HepG2 (cell line): Measurements from ENCODE around the gene DHX8. TPM values are rescaled to one million over a fixed set of nuclear protein-coding genes. Genes with fewer than 3 reads are reported as not detected.

Experiments used
- EZH2 ChIP-seq: conservative IDR thresholded peaks from 2 replicates; pipeline ENCODE4 v1.6.1; 2012; ENCODE audit warnings: mild to moderate bottlenecking, low read depth, low read length, moderate library complexity
- NFE2L2 ChIP-seq: fragments of 150-350 bp; IDR thresholded peaks from 2 replicates; pipeline ENCODE4 v1.6.1; 2014; ENCODE audit warnings: low read length
- THYN1 ChIP-seq: sonication (generic); formaldehyde crosslinking; IDR thresholded peaks from 2 replicates; pipeline ENCODE4 v1.8.1; 2023; ENCODE audit warnings: low read depth, mild to moderate bottlenecking, moderate library complexity, missing genetic modification reagents, borderline replicate concordance
- TRIM24 ChIP-seq: sonication (generic); formaldehyde crosslinking; IDR thresholded peaks from 2 replicates; pipeline ENCODE4 v1.8.0; 2022; ENCODE audit warnings: mild to moderate bottlenecking, missing genetic modification reagents
- ZBTB40 ChIP-seq, 2 experiments: fragments of 450-650 bp in 1 of 2; sonication (generic) in 1 of 2; formaldehyde crosslinking in 1 of 2; IDR thresholded peaks; 2 replicates each; pipeline versions ENCODE4 v1.6.1 to v1.8.0; 2016 to 2022; ENCODE audit warnings: antibody characterized with exemption in 1 of 2, mild to moderate bottlenecking in 1 of 2, missing genetic modification reagents in 1 of 2
- ZNF253 ChIP-seq: sonication (generic); formaldehyde crosslinking; IDR thresholded peaks from 2 replicates; pipeline ENCODE4 v1.8.0; 2022; ENCODE audit warnings: mild to moderate bottlenecking, missing genetic modification reagents, borderline replicate concordance
- ZNF431 ChIP-seq: sonication (generic); formaldehyde crosslinking; IDR thresholded peaks from 2 replicates; pipeline ENCODE4 v1.9.0; 2022; ENCODE audit warnings: missing genetic modification reagents, low read depth, mild to moderate bottlenecking, borderline replicate concordance
- ZSCAN12 ChIP-seq: sonication (generic); formaldehyde crosslinking; IDR thresholded peaks from 2 replicates; pipeline ENCODE4 v1.9.0; 2021; ENCODE audit warnings: mild to moderate bottlenecking, missing genetic modification reagents
- polyA plus RNA-seq, 8 experiments: library from polyadenylated mRNA; depleted of rRNA in 3 of 8; stranded (reverse) in 7 of 8; unstranded in 1 of 8; fragments of >200 nt; fragmentation: Illumina TruSeq in 4 of 8; extraction: Trizol in 4 of 8; gene quantifications; 2 replicates each; pipeline versions ENCODE4 v1.2.1 to v1.2.3, GENCODE V29; 2011 to 2016; ENCODE audit warnings: low read depth in 4 of 8, missing spikeins in 1 of 8, mixed read lengths in 1 of 8; ENCODE audit not compliant: insufficient read depth in 1 of 8
- total RNA-seq, 5 experiments: library from RNA; depleted of rRNA; stranded (reverse); fragments of >200 nt; fragmentation: Illumina TruSeq; extraction: Trizol; gene quantifications; 2 replicates each; pipeline ENCODE4 v1.2.3, GENCODE V29; 2016; ENCODE audit warnings: low read depth in 1 of 5
- TF ChIP-seq, protein P1 (sequence below): conservative IDR thresholded peaks from 2 replicates; pipeline ENCODE4 v1.6.1; 2018; ENCODE audit warnings: missing genetic modification reagents
- TF ChIP-seq, protein P2 (sequence below): sonication (generic); formaldehyde crosslinking; IDR thresholded peaks from 2 replicates; pipeline ENCODE4 v1.5.1; 2020; ENCODE audit warnings: mild to moderate bottlenecking, missing genetic modification reagents
- TF ChIP-seq, protein P3 (sequence below): sonication (generic); formaldehyde crosslinking; IDR thresholded peaks from 2 replicates; pipeline ENCODE4 v1.4.0; 2020; ENCODE audit warnings: missing genetic modification reagents, borderline replicate concordance

Gene DHX8
- total and polyA plus RNA-seq, 2 of the 13 experiments (the other 11 are each of a cell fraction or from before 2014, with no cell fraction given), result 24.8 to 48.9 TPM

GRCh38 chr17:43530288-43531081, 46.7 kb downstream of the DHX8 start (continued):
- TF ChIP-seq, protein P1, sequence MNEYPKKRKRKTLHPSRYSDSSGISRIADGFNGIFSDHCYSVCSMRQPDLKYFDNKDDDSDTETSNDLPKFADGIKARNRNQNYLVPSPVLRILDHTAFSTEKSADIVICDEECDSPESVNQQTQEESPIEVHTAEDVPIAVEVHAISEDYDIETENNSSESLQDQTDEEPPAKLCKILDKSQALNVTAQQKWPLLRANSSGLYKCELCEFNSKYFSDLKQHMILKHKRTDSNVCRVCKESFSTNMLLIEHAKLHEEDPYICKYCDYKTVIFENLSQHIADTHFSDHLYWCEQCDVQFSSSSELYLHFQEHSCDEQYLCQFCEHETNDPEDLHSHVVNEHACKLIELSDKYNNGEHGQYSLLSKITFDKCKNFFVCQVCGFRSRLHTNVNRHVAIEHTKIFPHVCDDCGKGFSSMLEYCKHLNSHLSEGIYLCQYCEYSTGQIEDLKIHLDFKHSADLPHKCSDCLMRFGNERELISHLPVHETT, result peak; percentile 73; the same call in 1 of the 2 replicates
- TF ChIP-seq, protein P2, sequence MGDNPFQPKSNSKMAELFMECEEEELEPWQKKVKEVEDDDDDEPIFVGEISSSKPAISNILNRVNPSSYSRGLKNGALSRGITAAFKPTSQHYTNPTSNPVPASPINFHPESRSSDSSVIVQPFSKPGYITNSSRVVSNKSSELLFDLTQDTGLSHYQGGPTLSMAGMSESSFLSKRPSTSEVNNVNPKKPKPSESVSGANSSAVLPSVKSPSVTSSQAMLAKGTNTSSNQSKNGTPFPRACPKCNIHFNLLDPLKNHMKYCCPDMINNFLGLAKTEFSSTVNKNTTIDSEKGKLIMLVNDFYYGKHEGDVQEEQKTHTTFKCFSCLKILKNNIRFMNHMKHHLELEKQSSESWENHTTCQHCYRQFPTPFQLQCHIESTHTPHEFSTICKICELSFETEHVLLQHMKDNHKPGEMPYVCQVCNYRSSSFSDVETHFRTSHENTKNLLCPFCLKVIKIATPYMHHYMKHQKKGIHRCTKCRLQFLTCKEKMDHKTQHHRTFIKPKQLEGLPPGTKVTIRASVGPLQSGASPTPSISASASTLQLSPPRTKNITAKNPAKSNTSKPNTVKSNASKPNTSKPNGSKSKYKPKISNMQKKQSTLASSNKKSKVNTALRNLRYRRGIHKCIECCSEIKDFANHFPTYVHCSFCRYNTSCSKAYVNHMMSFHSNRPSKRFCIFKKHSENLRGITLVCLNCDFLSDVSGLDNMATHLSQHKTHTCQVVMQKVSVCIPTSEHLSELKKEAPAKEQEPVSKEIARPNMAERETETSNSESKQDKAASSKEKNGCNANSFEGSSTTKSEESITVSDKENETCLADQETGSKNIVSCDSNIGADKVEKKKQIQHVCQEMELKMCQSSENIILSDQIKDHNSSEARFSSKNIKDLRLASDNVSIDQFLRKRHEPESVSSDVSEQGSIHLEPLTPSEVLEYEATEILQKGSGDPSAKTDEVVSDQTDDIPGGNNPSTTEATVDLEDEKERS, result no peak
- TF ChIP-seq ZNF431 (CRISPR knock-in tag) (peak; percentile 95; the same call in 1 of the 2 replicates), NFE2L2 (no peak), TRIM24 (CRISPR knock-in tag) (peak; percentile 77; the same call in 1 of the 2 replicates), ZNF253 (0 out of 2 replicates have a peak, but pooled peaks have one; percentile 73), THYN1 (no peak), ZBTB40 (IDR thresholded peaks at IDR 0.05) (no peak), ZBTB40 (CRISPR knock-in tag; IDR thresholded peaks at IDR 0.05) (no peak), EZH2 (no peak), ZSCAN12 (CRISPR knock-in tag) (no peak)
- TF ChIP-seq, protein P3, sequence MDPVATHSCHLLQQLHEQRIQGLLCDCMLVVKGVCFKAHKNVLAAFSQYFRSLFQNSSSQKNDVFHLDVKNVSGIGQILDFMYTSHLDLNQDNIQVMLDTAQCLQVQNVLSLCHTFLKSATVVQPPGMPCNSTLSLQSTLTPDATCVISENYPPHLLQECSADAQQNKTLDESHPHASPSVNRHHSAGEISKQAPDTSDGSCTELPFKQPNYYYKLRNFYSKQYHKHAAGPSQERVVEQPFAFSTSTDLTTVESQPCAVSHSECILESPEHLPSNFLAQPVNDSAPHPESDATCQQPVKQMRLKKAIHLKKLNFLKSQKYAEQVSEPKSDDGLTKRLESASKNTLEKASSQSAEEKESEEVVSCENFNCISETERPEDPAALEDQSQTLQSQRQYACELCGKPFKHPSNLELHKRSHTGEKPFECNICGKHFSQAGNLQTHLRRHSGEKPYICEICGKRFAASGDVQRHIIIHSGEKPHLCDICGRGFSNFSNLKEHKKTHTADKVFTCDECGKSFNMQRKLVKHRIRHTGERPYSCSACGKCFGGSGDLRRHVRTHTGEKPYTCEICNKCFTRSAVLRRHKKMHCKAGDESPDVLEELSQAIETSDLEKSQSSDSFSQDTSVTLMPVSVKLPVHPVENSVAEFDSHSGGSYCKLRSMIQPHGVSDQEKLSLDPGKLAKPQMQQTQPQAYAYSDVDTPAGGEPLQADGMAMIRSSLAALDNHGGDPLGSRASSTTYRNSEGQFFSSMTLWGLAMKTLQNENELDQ (CRISPR knock-in tag), result peak; percentile 78; the same call in 1 of the 2 replicates
